ENCODE data around the gene MCTP2. TPM values are rescaled to one million over a fixed set of nuclear protein-coding genes. Genes with fewer than 3 reads are reported as not detected.

The MCTP2 gene
- total RNA-seq, 1 experiment from 2014 or later = 0.19 TPM

GRCh38 chr15:94416267-94416666 is 184.9 kb downstream of the MCTP2 start:
- intact Hi-C loops (cut with micrococcal nuclease; ENCODE audit: unreplicated experiment) = loop anchor here (10.0 kb wide), 1 partner anchor 259 kb away; no protein-coding TSS in a partner anchor
- Histone ChIP-seq H3K36me3 (ENCODE audit: insufficient read depth, low read length, poor library complexity, severe bottlenecking) (no peaks in the 10 kb centered on the region), H3K9me3 (ENCODE audit: low read depth, low read length, poor library complexity, severe bottlenecking) (no peaks in the 10 kb centered on the region), H3K27me3 (replicated peaks; ENCODE audit: insufficient read depth, low read depth, low read length, poor library complexity) (no peaks in the 10 kb centered on the region), H3K27ac (ENCODE audit: low read depth, low read length, poor library complexity, severe bottlenecking) (no peak overlapping the region), H3K4me3 (ENCODE audit: low read depth, low read length, poor library complexity, severe bottlenecking) (no peak overlapping the region), H3K4me1 (ENCODE audit: insufficient read depth, low read length, poor library complexity, severe bottlenecking) (no peaks in the 10 kb centered on the region)
- ChIA-PET CTCF (no interaction called here), POLR2A (ENCODE audit: low non-redundant PET) (no interaction called here)
- no peak for DNase-seq (ENCODE audit: low spot score)
- TF ChIP-seq EZH2 (IDR thresholded peaks at IDR 0.05; ENCODE audit: borderline replicate concordance, low read depth, low read length, poor library complexity, severe bottlenecking) (no peak), CTCF (conservative IDR thresholded peaks at IDR 0.05; ENCODE audit: low read depth, low read length) (no peak)
- no TSS peak for BruUV-seq (replicated peaks)

GRCh38 chr15:94416820-94417219 is 185.5 kb downstream of the MCTP2 start:
- ChIA-PET POLR2A (ENCODE audit: low non-redundant PET) (no interaction called here), CTCF (no interaction called here)
- no peak for DNase-seq (ENCODE audit: low spot score)
- Histone ChIP-seq H3K27me3 (replicated peaks; ENCODE audit: insufficient read depth, low read depth, low read length, poor library complexity) (no peaks in the 10 kb centered on the region), H3K27ac (ENCODE audit: low read depth, low read length, poor library complexity, severe bottlenecking) (no peak overlapping the region), H3K9me3 (ENCODE audit: low read depth, low read length, poor library complexity, severe bottlenecking) (no peaks in the 10 kb centered on the region), H3K36me3 (ENCODE audit: insufficient read depth, low read length, poor library complexity, severe bottlenecking) (no peaks in the 10 kb centered on the region), H3K4me1 (ENCODE audit: insufficient read depth, low read length, poor library complexity, severe bottlenecking) (no peaks in the 10 kb centered on the region), H3K4me3 (ENCODE audit: low read depth, low read length, poor library complexity, severe bottlenecking) (no peak overlapping the region)
- no peak for TF ChIP-seq EZH2 (IDR thresholded peaks at IDR 0.05; ENCODE audit: borderline replicate concordance, low read depth, low read length, poor library complexity, severe bottlenecking)
- TF ChIP-seq CTCF (conservative IDR thresholded peaks at IDR 0.05; ENCODE audit: low read depth, low read length) = no peak
- BruUV-seq (replicated peaks) = no TSS peak
- intact Hi-C loops (cut with micrococcal nuclease; ENCODE audit: unreplicated experiment) = loop anchor here (10.0 kb wide), 1 partner anchor 258 kb away; no protein-coding TSS in a partner anchor

GRCh38 chr15:94417501-94418293 is 186.3 kb downstream of the MCTP2 start:
- intact Hi-C loops (cut with micrococcal nuclease; ENCODE audit: unreplicated experiment) = loop anchor here (10.0 kb wide), 1 partner anchor 257 kb away; no protein-coding TSS in a partner anchor
- TF ChIP-seq EZH2 (IDR thresholded peaks at IDR 0.05; ENCODE audit: borderline replicate concordance, low read depth, low read length, poor library complexity, severe bottlenecking) (no peak), CTCF (conservative IDR thresholded peaks at IDR 0.05; ENCODE audit: low read depth, low read length) (no peak)
- CTCF ChIA-PET = no interaction called here
- BruUV-seq (replicated peaks) = no TSS peak
- POLR2A ChIA-PET (ENCODE audit: low non-redundant PET) = no interaction called here
- no peaks in the 10 kb centered on the region for H3K4me1 ChIP-seq (ENCODE audit: insufficient read depth, low read length, poor library complexity, severe bottlenecking)
- H3K9me3 ChIP-seq (ENCODE audit: low read depth, low read length, poor library complexity, severe bottlenecking) = no peaks in the 10 kb centered on the region
- no peak for DNase-seq (ENCODE audit: low spot score)
- H3K27ac ChIP-seq (ENCODE audit: low read depth, low read length, poor library complexity, severe bottlenecking) = no peak overlapping the region
- H3K36me3 ChIP-seq (ENCODE audit: insufficient read depth, low read length, poor library complexity, severe bottlenecking) = no peaks in the 10 kb centered on the region
- H3K27me3 ChIP-seq (replicated peaks; ENCODE audit: insufficient read depth, low read depth, low read length, poor library complexity) = no peaks in the 10 kb centered on the region
- H3K4me3 ChIP-seq (ENCODE audit: low read depth, low read length, poor library complexity, severe bottlenecking) = no peak overlapping the region
